Measurements from ENCODE around the gene RBM39.
"Not testable (repeated sequence)": the region's sequence is repeated elsewhere in the genome, so short reads cannot be mapped to it uniquely, and the experiment has no call there.

Gene RBM39

GRCh38 chr20:35756404-35756803 is 14.3 kb upstream of the RBM39 start:
- DNase-seq (ENCODE audit: low read depth in 2 of 2), result no peak

DNA sequence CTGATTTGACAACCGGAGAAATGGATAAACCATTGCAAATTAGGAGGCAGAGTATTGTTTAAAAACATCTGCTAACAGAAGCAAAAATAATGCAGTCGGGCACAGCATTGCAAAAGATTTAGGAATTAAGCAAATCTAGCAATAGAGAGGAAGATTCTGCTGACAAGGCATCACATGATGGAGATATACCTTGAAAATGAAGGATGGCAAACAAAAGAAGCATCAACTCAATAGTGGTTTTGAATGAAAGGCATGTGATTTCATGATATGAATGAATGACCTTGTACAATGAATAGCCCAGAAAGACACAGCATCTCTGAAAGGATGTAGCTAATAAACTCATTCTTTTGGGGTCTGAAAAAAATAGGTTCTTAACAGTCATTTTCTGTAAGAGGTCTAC is 8.6 kb upstream of the RBM39 start:
- no peak for DNase-seq (ENCODE audit: low read depth in 2 of 2)

DNA sequence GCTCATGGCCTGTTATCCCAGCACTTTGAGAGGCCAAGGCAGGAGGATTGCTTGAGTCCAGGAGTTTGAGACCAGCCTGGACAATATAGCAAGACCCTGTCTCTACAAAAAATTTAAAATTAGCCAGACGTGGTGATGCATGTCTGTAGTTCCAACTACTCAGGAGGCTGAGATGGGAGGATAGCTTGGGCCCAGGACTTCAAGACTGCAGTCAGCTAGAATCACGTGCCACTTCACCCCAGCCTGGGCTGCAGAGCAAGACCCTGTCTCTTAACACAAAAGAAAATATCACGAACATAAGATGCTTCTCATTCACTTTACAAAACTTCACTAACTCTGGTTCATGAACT is 2.4 kb upstream of the RBM39 start:
- DNase-seq (ENCODE audit: low read depth in 2 of 2), result not testable (repeated sequence)

- no peak for DNase-seq (ENCODE audit: low read depth in 2 of 2)
Observed at GRCh38 chr20:35743693-35744491, 1.8 kb upstream of the RBM39 start.

GRCh38 chr20:35742741-35743523 is 872 bp upstream of the RBM39 start:
- no peak for DNase-seq (ENCODE audit: low read depth in 2 of 2)

DNA sequence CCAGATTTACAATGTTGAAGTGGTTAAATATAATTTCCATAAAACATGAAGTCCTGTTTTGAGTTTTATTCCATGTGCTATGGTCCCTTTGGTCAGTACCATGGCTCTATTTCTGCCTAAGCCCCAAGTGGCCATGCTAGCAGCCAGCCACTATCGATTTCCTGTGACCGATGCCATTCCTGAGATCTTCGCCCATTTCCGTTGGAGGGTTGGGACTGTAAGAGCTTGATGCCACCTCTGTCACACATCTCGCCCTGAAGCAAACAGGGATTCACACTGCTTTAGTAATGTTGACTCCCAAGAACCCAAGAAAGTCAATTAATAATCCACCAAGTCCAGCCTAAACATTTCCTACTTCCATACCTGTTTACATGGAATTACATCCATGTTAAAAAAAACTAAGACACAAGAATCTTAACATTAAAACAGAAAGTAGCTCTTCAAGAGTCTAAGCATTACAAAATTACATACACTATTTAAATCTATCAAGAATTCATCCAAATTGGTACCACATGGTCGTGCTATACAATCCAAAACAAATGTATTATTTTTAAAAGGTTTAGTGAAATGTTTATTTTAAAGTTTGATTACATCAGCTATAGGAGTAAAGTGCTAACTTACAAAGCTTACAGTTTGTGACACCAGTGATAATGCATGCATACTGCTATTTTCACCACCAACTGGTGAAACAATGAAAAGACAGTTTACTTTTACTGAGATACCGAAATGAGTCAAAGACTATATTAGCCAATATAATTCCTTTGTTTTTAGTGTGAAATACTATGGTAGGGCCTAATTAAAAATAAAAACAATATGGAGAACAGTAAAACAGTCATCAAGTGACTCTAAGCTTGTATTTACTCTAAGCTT is 2.5 kb downstream of the RBM39 start:
- DNase-seq (ENCODE audit: low read depth in 2 of 2), result no peak

DNA sequence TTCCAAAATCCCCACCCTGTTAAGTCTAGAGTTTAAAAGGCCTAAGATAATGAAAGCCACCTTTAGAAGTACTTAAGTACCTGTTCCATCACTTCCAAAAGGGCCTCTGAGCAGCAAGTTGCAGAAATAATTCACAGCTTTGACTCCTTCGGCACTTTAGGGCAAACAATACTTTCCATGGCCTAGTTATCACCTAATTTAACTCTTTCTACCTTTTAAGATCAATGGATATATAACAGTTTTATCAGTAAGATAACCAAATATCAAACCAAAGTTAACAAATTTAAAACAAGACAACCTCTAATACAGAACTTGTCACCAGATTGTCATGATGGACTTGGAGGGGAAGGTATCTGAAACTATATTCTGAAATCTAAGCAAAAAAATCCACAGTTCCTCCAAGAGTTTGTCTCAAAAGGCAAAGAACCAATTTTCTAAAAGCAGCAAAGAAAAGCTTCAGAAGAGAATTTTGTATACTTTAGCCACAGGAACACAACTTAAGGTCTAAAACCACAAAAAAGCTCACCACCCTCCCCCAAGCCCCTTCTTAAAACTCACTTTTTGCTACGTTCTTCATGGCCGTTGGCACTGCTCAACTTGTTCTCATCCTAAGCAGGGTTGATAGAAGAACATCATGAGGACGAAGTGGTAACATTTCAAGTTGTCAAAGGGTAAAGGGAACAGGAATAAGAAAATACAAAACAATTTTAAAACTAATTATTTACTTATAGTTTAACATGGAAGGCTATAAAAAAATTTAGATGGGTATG is 3.5 kb downstream of the RBM39 start:
- no peak for DNase-seq (ENCODE audit: low read depth in 2 of 2)

DNA sequence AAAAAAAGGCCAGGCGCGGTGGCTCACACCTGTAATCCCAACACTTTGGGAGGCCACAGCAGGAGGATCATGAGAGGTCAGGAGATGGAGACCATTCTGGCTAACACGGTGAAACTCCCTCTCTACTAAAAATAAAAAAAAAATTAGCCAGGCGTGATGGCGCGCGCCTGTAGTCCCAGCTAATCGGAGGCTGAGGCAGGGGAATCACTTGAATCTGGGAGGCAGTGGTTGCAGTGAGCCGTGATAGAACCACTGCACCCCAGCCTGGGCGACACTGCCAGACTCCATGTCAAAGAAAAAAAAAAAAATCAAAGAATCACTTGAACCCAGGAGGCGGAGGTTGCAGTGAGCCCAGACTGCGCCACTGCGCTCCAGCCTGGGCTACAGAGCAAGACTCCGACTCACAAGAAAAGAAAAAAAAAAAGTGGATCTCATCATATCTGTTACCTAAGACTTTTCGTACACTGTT is 4.2 kb downstream of the RBM39 start:
- no peak for DNase-seq (ENCODE audit: low read depth in 2 of 2)

DNA sequence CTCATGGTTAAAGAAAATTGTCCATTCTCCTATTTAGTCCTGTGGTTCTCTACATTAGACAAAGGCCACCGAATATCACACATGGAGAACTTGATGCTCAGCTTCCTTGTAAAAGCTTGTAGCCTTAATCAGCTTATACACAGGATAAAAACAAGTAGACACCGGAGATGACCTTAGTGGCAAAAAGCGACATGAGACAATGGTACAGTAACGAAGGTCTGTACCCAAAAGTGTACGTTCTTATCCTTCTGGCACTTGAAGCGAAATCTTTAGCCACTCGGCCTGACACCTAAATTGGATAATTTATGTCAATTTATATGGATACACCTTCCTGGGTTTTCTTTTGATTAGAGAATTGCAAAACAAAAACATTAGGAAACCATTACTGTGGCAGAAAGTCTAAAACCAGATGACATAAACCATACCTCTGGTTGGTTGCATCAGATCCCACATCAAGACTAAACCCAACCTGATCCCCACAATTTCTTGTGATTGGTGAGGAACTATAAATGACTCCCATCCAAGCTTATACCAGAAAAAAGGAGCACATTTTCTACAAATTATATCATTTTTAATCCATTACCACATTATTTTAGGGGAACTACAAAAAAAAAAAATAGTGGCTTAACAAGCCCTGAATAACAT is 6.1 kb downstream of the RBM39 start:
- DNase-seq (ENCODE audit: low read depth in 2 of 2), result no peak

GRCh38 chr20:35734777-35735649 is 7.0 kb downstream of the RBM39 start:
- no peak for DNase-seq (ENCODE audit: low read depth in 2 of 2)

GRCh38 chr20:35734374-35734773 is 7.7 kb downstream of the RBM39 start:
- no peak for DNase-seq (ENCODE audit: low read depth in 2 of 2)

DNA sequence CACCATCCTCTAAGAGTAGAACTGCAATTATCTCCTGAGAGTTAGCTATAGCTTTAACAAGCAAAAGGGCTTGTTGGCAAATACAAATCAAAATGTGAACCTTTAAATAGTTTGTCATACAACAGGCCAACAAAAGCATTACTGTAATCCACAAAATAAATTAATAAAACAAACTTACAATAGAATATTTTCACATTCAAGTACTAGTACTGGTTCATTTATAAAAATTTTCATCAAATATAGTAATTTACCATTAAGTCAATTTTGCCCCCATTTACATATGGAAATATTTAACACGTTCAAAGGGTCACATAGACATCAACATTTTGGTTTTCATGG is 9.4 kb downstream of the RBM39 start:
- no peak for DNase-seq (ENCODE audit: low read depth in 2 of 2)

DNA sequence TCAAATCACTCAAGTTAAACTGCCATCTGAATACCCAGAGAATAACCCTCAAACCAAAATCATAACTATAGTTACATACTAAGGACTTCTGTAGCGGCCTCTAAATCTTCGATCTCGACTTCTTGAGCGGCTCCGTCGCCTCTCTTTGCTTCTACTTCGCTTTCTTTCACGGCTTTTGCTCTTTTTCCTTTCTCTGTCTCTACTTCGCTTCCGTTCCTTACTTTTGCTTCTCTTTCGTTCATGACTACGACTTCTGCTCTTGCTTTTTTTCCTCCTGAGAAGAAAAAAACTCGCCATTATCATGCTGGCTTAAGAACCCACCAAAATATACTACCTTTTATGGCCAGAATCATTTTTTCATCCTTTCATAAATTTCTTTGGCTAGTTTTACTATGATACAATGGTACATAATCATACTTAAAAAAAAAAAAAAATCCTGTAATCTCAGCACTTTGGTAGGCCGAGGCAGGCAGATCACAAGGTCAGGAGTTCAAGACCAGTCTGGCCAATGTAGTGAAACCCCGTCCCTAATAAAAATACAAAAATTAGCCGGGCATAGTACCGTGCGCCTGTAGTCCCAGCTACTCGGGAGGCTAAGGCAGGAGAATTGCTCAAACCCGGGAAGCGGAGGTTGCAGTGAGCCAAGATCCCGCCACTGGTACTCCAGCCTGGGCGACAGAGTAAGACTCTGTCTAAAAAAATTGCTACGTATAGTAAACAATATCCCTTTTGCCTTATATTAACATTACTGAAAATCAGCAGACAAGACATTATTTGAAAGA is 10.0 kb downstream of the RBM39 start:
- DNase-seq (ENCODE audit: low read depth in 2 of 2), result no peak

GRCh38 chr20:35731469-35731788 is 10.6 kb downstream of the RBM39 start:
- no peak for DNase-seq (ENCODE audit: low read depth in 2 of 2)

DNA sequence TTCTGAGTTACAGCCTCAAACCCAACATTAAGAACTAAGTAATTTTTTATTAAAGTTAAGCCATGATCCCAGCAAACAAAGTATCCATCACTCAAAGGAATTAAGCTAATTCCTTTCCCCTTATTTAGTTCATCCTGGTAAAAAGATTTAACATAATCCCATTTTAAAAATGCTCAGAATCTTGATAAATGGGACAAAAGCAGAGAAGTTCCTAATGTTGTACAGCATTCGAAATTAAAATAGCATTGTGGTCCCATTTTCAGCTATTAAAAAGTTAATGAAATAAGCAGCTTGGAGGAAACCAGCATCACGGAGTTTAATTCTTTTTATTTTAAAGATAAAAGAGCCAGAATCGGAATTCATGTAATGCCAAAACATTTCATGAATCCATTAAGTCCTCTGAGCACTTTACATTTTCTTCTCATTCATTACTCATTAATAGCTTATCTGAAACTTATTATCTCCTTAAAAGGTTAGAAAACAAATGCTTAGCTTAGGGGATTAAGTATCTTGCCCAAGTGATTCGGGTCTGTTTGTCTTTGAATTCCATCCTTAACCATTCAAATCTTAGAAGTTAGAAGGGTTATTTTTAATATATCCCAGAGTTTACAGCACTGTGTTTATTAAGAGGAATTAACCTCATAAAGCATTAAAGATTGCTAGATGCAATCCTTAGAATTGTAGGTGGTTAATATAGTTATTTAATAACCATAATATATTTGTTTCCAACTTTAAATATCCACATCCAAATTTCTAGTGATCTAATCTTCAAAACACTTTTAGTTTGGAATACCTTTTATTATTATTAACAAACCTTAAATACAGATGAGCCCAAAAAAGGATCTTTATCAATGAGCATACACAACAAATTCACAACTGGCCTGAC is 11.2 kb downstream of the RBM39 start:
- no peak for DNase-seq (ENCODE audit: low read depth in 2 of 2)

GRCh38 chr20:35729836-35730582 is 12.1 kb downstream of the RBM39 start:
- DNase-seq (ENCODE audit: low read depth in 2 of 2), result no peak

DNA sequence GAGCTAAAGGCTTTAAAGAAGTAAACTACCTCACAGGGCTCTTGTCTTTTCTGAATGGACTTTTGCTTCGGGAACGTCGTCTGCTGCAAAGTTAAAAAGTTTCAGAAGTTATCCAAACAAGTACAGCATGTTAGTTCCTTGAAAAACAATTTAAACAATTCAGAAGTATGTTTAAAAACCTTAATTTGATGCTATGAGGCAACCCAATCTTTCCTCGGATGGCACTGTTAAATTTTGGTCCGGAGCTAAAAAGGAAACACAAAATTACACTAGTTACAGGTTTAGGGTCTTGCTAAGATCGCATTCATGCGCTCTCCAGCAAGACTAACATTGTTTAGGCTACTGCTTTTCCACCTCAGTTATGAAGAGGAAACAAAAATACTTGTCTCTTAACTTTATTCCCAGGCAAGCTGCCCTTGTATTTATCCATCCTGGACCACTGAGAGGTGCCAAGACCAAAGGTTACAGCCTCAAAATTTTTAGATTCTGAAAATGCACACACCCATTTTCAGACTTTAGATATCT is 12.7 kb downstream of the RBM39 start:
- DNase-seq (ENCODE audit: low read depth in 2 of 2), result no peak
